ENCODE data around the gene FBXL20. TPM values are rescaled to one million over a fixed set of nuclear protein-coding genes. Genes with fewer than 3 reads are reported as not detected.
A peak's percentile ranks its signal among the peaks of the same experiment; 100 is the strongest.

Gene FBXL20
- total and polyA plus RNA-seq, 2 donors (not counting 3 experiments of a cell fraction or from before 2014, with no cell fraction given) = 4.6 to 18.0 TPM

GRCh38 chr17:39204245-39204644 is 197.2 kb downstream of the FBXL20 start:
- Histone ChIP-seq H3K4me2 (ENCODE audit: insufficient read depth, low read length) (no peak overlapping the region), H3K27ac (ENCODE audit: insufficient read depth, low read depth, low read length) (no peak overlapping the region), H2AFZ (ENCODE audit: low read depth, low read length) (no peak overlapping the region), H4K20me1 (replicated peaks; ENCODE audit: control insufficient read depth, extremely low read depth, insufficient read depth, low read length) (no peaks in the 10 kb centered on the region), H3K27me3 (ENCODE audit: control insufficient read depth in 2 of 2, insufficient read depth in 2 of 2, low read length in 2 of 2) (no peaks in the 10 kb centered on the region), H3K36me3 (ENCODE audit: control insufficient read depth in 2 of 2, extremely low read depth in 1 of 2, insufficient read depth in 2 of 2, low read length in 2 of 2) (peaks cover 18 to 32% of the 10 kb centered on the region in 2 experiments), H3K4me1 (ENCODE audit: control insufficient read depth, extremely low read depth, insufficient read depth, low read length) (peaks cover 21% of the 10 kb centered on the region), H3K9me3 (replicated peaks; ENCODE audit: control insufficient read depth, insufficient read depth, low read length) (no peaks in the 10 kb centered on the region), H3K9me1 (replicated peaks; ENCODE audit: control insufficient read depth, extremely low read depth, insufficient read depth, low read length) (no peaks in the 10 kb centered on the region), H3K79me2 (ENCODE audit: control insufficient read depth, insufficient read depth, low read length) (peaks cover 26% of the 10 kb centered on the region), H3K9ac (replicated peaks; ENCODE audit: extremely low read depth, insufficient read depth, low read length) (no peak overlapping the region), H3K4me3 (replicated peaks in 1 of 3; ENCODE audit: insufficient read depth in 1 of 3, low read depth in 1 of 3, low read length in 3 of 3) (no peak overlapping the region)
- intact Hi-C loops (cut with micrococcal nuclease) (no loop called here), dilution Hi-C loops (cut with MboI; ENCODE audit: extremely low pct_ligation_motif_present, low sequenced_read_pairs) (no loop called here)
- FAIRE-seq (no peak), DNase-seq (ENCODE audit: low read depth, low spot score) (no peak)
- POLR2A ChIA-PET = no interaction called here
- BruUV-seq (replicated peaks) = TSS peak; percentile 0
- CTCF ChIA-PET = interaction anchor here (1.1 to 9.6 kb wide), 4 partner anchors 27 to 222 kb away, joined by 3 to 420 read pairs (median 58); no protein-coding TSS in a partner anchor
- TF ChIP-seq POLR2A (IDR thresholded peaks at IDR 0.05; ENCODE audit: low read depth, low read length) = no peak
- TF ChIP-seq JUN (IDR thresholded peaks at IDR 0.05; ENCODE audit: borderline replicate concordance, insufficient read depth, insufficient read length, low read depth) = no peak
- TF ChIP-seq EZH2 (IDR thresholded peaks at IDR 0.05; ENCODE audit: borderline replicate concordance, low read depth, low read length, severe bottlenecking) = no peak
- TF ChIP-seq MYC (IDR thresholded peaks at IDR 0.05; ENCODE audit: low read depth, low read length) = no peak
- TF ChIP-seq GATA2 (IDR thresholded peaks at IDR 0.05; ENCODE audit: insufficient read depth, insufficient read length, low read depth, low read length) = no peak
- no peak for TF ChIP-seq POLR2AphosphoS5 (IDR thresholded peaks at IDR 0.05; ENCODE audit: insufficient read depth, low read depth, low read length)
- no peak for TF ChIP-seq CTCF (IDR thresholded peaks at IDR 0.05; ENCODE audit: extremely low read depth in 1 of 2, insufficient read depth in 1 of 2, low read depth in 1 of 2, low read length in 2 of 2)
- no peak for TF ChIP-seq FOS (IDR thresholded peaks at IDR 0.05; ENCODE audit: borderline replicate concordance, insufficient read depth, low read length)
- no peak for TF ChIP-seq MAX (IDR thresholded peaks at IDR 0.05; ENCODE audit: insufficient read depth, insufficient read length)

Other genes with a start within 250 kb of the FBXL20 start
- gene PLXDC1, start 250.0 kb downstream of the FBXL20 start, total RNA-seq = not detected in 2 replicates
- 0.03 TPM in 1 of 2 replicates, not detected in the other for gene PLXDC1, start 250.0 kb downstream of the FBXL20 start, polyA plus RNA-seq
- gene ARL5C, start 235.5 kb downstream of the FBXL20 start, total RNA-seq = not detected in 2 replicates
- gene ARL5C, start 235.5 kb downstream of the FBXL20 start, polyA plus RNA-seq = not detected in 2 replicates
- gene CACNB1, start 204.0 kb downstream of the FBXL20 start, total RNA-seq = 12.3 and 14.6 TPM in 2 replicates
- 4.7 and 5.0 TPM in 2 replicates for gene CACNB1, start 204.0 kb downstream of the FBXL20 start, polyA plus RNA-seq
- gene RPL19, start 201.3 kb downstream of the FBXL20 start, total RNA-seq = 1,752 and 1,802 TPM in 2 replicates
- 1,595 and 1,958 TPM in 2 replicates for gene RPL19, start 201.3 kb downstream of the FBXL20 start, polyA plus RNA-seq
- not detected in 2 replicates for gene STAC2, start 175.7 kb downstream of the FBXL20 start, total RNA-seq
- not detected in 2 replicates for gene STAC2, start 175.7 kb downstream of the FBXL20 start, polyA plus RNA-seq
- gene MED1, start 49.6 kb upstream of the FBXL20 start, total RNA-seq = 39.8 and 46.2 TPM in 2 replicates
- 18.2 and 19.8 TPM in 2 replicates for gene MED1, start 49.6 kb upstream of the FBXL20 start, polyA plus RNA-seq
- gene CDK12, start 59.9 kb upstream of the FBXL20 start, total RNA-seq = 53.9 and 55.4 TPM in 2 replicates
- gene CDK12, start 59.9 kb upstream of the FBXL20 start, polyA plus RNA-seq = 14.2 and 14.6 TPM in 2 replicates
- not detected in 2 replicates for gene NEUROD2, start 206.3 kb upstream of the FBXL20 start, total RNA-seq
- not detected in 2 replicates for gene NEUROD2, start 206.3 kb upstream of the FBXL20 start, polyA plus RNA-seq
- not detected in 2 replicates for gene PPP1R1B, start 225.3 kb upstream of the FBXL20 start, total RNA-seq
- not detected in 2 replicates for gene PPP1R1B, start 225.3 kb upstream of the FBXL20 start, polyA plus RNA-seq
- 48.9 and 51.0 TPM in 2 replicates for gene STARD3, start 235.5 kb upstream of the FBXL20 start, total RNA-seq
- 75.7 and 102 TPM in 2 replicates for gene STARD3, start 235.5 kb upstream of the FBXL20 start, polyA plus RNA-seq

All from endothelial cell of umbilical vein (primary cell).